ENCODE measurements around the gene HOXC11. TPM values are rescaled to one million over a fixed set of nuclear protein-coding genes. Genes with fewer than 3 reads are reported as not detected.

Gene HOXC11
- total RNA-seq, 6 experiments from 2014 or later: 0.09 to 2.2 (median 1.8) TPM

- no peaks in the 10 kb centered on the region for H3K36me3 Mint-ChIP-seq (ENCODE audit: low read depth)
- no peak for DNase-seq
- no peak overlapping the region for H3K27ac Mint-ChIP-seq
- peaks cover 6% of the 10 kb centered on the region for H3K4me1 Mint-ChIP-seq (ENCODE audit: low read depth)
- TF ChIP-seq CTCF (IDR thresholded peaks at IDR 0.05): 0 out of 2 replicates have a peak, but pooled peaks have one; percentile 11
- H3K9me3 Mint-ChIP-seq: no peaks in the 10 kb centered on the region; the same call in 1 of the 2 replicates
- no peak overlapping the region for H3K4me3 Mint-ChIP-seq
- peaks cover 85% of the 10 kb centered on the region for H3K27me3 Mint-ChIP-seq (ENCODE audit: insufficient read depth)
Measured at GRCh38 chr12:53948650-53949593, 24.0 kb upstream of the HOXC11 start.

DNA sequence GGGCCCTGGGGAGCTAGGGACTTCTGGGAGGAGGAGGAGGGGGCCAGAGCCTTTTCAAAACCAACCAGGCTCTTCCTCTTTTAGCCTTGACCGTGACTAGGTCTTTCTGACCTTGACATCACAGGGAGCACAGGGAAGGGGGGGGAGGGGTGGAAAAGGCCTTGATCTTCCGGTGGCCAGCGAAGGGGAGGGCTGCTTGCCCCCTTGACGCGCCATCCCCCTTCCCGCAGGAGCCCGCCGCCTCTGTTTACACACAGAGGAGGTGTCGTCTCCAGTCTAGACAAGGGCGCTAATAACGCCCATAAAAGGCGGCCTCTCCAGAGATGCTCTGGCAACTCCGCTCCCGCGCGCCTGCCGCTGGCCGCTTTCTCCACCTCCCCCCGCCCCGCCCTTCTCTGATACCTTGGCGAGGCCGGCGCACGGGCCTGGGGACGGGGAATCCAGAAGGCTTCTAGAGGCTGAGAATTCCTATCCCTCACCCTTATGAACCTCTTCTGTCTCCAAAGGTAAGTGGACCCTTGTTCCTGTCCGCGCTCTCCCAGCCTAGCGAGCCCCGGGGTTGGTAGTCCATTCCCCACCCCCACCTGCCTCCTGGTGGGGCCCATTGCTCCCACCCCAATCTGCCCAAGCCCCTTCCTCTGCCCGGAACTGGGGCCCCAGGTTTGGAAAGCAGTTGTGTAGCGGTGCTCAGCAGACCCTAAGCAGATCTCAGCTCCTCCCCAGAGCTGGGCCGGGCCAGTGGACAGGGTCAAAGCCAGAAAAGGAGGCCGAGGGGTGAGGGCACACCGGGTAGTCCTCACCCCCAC, 23.1 kb upstream of the HOXC11 start:
- Mint-ChIP-seq H3K36me3 (ENCODE audit: low read depth) (no peaks in the 10 kb centered on the region), H3K4me3 (no peak overlapping the region), H3K4me1 (ENCODE audit: low read depth) (peaks cover 6% of the 10 kb centered on the region), H3K9me3 (no peaks in the 10 kb centered on the region; the same call in 1 of the 2 replicates), H3K27ac (no peak overlapping the region), H3K27me3 (ENCODE audit: insufficient read depth) (peaks cover 85% of the 10 kb centered on the region)
- TF ChIP-seq CTCF (IDR thresholded peaks at IDR 0.05): no peak
- no peak for DNase-seq

- TF ChIP-seq CTCF (IDR thresholded peaks at IDR 0.05): no peak
- Mint-ChIP-seq H3K4me3 (no peak overlapping the region), H3K36me3 (ENCODE audit: low read depth) (no peaks in the 10 kb centered on the region), H3K9me3 (no peaks in the 10 kb centered on the region; the same call in 1 of the 2 replicates), H3K4me1 (ENCODE audit: low read depth) (peaks cover 6% of the 10 kb centered on the region), H3K27ac (no peak overlapping the region), H3K27me3 (ENCODE audit: insufficient read depth) (peaks cover 80% of the 10 kb centered on the region)
- no peak for DNase-seq
Measured at GRCh38 chr12:53950437-53950773, 22.5 kb upstream of the HOXC11 start.

DNA sequence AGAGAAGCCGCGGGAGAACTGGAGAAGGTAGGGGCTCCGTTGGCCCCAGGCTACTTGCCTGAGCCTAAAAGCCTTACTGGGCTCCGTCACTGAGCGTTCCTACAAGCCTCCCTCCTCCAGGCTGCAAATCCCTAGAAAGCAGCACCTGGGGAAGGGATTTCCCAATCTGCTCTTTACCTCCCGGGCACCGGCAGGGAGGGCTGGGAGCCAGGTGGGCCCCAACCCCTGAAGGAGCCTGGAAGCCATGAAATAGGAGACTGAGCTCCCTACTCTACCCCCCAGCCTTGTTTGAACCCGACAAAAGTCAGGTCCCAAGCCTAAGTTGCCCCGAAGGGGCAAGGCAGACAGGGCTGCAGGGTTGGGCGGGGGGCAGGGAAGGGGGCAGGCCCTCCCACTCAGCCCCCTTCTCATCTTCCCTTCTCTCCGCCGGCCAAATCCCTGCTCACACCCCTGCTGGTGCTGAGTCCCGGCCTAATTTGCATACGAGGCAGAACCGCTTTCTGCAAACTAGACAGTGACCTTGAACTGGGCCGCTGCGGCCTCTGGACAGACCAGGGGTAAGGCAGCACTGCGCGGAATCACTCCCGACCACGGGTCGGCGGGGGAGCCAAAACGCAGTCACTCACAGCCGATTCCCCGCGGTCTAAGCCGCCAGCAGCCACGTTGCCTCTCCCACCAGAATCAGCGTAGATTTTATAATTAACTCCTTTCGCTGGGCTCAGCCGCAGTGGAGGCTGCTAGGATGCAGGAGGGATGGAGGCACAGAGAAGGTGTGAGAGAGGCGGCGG, 21.9 kb upstream of the HOXC11 start:
- no peak overlapping the region for H3K4me3 Mint-ChIP-seq

More for the DNA sequence above, 21.9 kb upstream of the HOXC11 start:
- no peaks in the 10 kb centered on the region; the same call in 1 of the 2 replicates for H3K9me3 Mint-ChIP-seq
- no peak for TF ChIP-seq CTCF (IDR thresholded peaks at IDR 0.05)
- peaks cover 6% of the 10 kb centered on the region for H3K4me1 Mint-ChIP-seq (ENCODE audit: low read depth)
- DNase-seq: no peak
- peaks cover 77% of the 10 kb centered on the region for H3K27me3 Mint-ChIP-seq (ENCODE audit: insufficient read depth)
- 0 out of 2 replicates have a peak, but pooled peaks cover 3% of the 10 kb centered on the region for H3K36me3 Mint-ChIP-seq (ENCODE audit: low read depth)
- no peak overlapping the region for H3K27ac Mint-ChIP-seq

Data from HFFc6 (cell line).